HG03066 (cell line): ENCODE results near the gene CARD9.
"Not testable (repeated sequence)": the region's sequence is repeated elsewhere in the genome, so short reads cannot be mapped to it uniquely, and the experiment has no call there.

ENCODE experiments used
- ATAC-seq: cut with Tn5 transposase; IDR thresholded peaks from one replicate; pipeline ENCODE4 v1.9.1; 2021; ENCODE audit warnings: low read depth; ENCODE audit not compliant: unreplicated experiment

The CARD9 gene

DNA sequence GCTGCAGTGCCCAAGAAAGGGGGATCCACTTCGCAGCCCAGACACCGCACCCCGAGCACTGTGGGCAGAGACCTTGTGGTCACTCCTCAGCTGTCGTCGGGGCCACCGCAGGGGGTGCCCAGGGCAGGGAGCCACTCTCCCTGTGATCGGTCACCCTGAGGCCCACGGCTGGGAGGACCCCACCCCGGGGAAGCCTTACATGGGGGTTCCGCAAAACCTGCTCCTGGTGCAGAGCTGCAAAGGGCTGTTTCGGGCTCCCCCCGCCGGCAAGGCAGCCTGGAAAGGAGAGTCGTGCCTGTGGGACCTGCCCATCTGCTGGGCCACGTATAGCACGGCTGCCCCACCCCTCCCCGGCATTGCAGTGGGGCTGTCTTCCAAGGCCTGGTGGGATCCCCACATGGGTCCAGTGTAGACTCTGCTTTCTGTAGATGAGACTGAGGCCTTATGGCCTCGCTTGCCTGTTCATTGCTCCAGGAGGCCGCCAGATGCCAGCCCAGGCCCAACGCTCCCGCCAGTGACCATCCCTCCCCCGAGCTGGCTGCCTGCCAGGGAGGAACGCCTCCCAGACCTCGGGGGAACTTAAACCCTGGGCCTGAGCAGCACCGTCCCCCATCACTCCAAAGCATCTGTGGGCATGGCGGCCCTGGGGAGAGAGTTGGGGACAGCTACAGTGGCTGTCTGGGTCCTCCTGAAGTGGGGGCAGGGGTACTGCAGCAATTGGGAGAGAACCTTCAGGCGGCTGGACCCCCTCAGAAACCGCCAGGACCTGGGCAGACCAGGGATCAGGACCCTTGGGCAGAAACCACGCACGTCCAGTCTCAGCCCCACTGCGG is 8.3 kb downstream of the CARD9 start:
- no peak for ATAC-seq

DNA sequence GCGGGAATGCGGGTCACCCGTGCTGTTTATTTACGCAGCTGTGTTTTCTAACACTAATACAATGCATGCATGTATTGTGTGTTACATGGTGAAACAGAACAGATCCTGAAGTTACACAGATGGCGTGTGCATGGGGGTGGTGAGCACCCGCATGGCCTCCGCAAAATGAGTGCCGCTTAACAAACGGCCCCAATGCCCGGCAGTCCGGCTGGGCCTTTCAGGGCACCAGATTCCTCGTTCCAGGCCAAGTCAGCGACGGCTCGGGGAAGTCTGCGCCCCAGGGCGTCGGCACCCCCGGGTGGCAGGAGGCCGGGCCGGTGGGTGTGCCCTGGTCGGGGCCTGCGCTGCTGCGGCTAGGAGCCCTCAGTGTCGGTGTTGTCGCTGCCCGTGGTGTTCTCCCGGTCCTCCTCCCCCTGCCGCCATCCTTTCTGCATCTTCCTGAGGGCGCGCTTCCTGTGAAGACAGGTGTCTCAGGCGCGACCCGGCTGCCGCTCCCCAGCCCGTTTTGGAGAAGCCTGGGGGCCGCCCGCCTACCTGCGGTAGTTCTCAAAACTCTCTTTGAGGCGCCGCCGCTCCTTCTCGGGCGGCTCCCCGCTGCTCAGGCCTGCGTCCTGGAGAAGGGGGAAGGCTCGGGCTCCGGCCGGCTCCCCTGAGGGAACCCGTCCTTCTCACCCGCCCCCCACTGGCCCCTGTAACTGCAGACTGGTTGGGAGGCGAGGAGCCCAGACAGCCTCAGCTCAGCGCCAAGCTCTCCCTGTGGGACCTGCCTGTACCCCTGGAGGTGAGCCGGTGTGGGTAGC is 9.3 kb downstream of the CARD9 start:
- no peak for ATAC-seq

DNA sequence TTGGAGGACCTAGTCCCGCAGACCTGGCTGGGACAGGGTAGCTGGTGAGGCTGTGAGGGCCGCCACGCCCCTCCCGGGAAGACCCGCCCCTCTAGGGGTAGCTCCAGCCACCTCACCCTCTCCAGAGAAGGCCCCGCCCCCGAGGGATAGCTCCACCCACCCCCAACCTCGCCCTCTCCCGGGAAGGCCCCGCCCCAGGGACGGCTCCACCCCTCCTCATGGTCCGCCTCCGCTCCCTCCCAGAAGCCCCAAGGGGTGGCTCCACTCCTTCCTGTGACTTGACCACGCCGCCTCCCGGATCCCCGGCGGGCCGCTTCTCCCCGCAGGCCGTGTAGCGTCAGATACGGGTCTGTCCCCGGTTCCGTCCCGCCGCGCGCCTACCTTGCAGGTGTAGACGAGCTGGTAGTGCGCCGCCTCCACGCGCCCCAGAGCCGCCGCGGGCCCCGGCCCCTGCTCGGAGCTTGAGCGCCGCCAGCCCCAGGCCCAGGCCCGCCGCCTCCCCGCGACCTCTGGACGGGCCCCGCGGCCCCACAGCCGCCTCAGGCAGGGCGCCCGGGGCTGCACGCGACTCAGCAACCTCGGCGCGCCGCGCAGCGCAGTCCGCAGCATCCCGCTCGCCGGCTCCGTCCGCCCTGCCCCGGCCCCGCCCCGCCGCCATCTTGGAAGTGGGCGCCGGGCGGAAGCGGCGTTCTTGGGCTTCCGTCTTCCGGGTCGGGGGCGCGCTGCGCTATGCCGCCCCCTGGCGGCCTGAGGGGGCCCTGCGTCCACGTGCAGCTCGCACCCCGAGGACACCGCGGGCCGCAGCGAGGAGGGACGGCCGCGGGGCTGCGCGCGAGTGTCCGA is 10.1 kb downstream of the CARD9 start, which contains the start of gene DNLZ:
Gene DNLZ, minus strand, starts transcription at position 639 of the 843 bp plus-strand sequence. Its CDS starts 30 bp downstream, at position 609.
- peak; percentile 82 for ATAC-seq

DNA sequence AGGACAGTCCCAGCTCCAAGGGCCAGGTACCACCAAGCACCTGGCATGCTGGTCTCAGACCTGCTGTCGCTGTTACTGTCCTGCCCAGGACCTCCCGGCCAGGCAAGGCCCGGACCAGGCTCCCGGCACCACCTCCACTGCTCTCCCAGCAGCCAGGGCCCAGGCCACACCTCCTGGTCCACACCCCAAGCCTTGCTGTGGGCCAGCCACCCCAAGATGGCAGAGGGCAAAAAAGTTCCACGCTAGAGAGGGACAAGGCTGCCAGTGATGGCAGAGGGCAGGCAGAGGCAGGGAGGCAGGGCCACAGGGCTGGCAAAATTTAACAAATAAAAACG is 11.1 kb downstream of the CARD9 start:
- ATAC-seq, result no peak

DNA sequence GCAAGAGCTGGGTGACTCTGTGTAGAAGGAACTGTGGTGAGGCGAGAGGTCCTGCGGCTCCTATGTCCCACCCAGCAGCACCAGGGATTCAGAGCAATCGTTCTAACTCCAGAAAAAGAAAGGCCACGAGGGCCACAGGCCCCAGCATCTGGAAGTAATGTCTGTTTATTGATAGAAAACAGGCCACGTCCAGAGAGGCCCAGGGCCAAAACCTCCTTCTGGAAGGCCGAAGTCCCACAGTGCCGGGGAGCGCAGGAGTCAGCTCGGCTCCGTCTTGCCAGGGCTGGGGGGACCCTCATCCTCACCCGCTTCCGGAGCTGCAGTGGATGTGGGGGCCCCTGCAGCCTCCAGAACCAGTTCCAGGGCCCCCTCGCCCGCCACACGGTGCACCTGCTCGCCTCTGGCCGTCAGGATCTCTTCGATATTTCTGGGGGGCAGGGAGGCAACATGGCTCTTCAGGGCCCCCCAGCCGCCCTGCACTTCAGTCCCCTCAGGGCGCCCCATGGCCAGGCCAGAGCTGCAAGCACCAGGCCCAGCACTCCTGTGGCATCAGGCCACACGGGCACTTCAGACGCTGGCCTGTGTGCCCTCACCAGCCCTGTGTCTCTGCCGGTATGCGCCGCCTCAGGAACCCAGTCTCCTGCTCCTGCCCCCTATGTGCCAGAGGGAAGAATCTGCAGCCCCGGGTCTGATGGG is 11.6 kb downstream of the CARD9 start:
- no peak for ATAC-seq

DNA sequence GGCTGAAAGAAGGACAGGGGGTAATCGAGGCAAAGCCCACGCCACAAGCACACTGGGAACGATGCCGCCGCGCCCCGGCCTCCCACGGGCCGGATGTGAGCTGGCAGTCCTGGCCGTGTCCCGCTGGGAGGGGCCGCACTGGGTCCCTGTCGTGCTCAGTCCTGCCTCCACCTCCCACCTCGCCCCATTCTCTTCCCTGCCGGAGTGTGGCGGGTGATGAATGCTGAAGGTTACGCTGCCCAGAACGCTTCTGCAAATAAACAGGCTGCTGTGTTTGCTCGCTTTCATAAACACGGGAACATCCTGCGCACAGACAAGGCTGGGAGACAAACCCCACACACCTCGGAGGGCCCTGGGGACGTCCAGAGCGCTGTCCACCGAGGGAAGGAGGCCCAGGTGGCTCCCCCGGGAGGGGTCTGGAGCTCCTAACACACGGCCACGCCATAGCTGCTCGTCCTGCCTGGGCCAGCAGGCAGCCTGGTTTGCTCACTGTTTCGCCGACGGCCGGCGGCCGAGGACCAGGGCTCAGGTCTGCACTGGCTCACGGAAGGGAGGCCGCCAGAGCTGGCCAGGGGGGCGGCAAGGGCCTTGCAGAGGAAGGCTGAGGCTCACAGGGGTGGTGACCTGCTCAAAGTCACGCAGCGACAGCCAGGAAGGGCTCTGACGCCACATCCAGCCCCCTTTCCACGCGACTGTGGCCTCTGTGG is 12.3 kb downstream of the CARD9 start:
- no peak for ATAC-seq

DNA sequence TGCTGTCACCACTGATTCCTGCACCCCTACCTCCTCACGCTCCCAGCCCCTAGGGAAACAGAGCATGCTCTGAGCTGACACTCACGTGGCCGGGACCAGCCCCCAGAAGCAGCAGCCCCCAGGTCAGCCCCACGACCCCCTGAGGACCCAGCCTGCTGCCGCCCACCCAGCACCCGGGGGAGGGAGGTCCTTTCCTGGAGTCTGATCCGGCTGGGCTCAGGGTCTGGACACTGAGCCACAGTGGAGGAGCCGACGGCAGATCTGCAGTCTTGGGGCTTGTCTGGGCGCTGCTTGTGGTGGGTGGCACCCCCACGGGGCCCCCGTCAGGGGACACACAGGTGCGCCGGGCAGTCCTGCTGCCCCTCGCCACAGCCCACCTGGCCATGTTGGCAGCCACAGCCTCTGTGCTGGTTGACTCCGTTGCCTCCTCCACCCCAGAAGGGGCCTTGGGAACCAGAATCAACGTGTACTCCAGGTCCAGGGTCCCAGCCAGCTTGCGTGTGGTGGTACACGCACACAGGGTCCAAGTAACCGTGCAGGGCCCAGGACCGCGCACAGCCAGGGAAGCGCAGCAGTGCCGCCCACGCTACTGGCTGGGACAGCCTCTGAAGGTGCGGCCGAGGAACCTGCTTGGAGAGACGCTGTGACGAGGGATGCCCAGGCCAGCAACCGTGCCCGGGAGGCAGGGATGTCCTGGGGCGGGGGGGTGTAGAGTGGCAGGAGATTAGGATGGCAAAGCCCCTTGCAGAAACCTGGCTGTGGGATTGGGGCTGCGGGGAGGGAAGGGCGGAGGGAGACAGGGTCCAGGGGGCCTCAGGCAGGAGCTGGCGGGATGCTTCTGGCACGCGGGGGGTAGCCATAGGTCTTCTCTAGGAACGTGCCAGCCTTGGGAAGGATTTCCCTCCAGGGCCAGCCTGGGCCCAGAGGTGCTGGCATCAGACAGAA is 13.4 kb downstream of the CARD9 start:
- no peak for ATAC-seq

DNA sequence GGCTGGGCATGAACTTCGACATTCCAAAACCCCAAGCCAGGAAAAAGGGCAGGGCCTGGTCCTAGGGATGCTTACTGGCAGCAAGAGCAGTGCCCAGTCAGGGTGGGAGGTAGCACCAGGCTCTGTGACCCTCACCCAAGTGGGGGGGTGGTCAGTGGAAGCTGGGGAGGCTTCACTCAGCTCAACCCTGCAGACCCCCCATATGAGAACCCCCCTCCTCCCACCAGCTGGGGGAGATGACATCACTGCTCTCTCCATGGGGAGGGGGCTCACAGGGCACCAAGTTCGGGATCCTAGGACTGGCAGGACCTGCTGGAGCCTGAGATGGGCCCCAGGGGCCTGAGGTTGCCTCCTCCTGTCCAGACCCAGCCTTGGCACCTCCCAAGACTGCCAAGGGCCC is 14.6 kb downstream of the CARD9 start:
- ATAC-seq, result no peak

DNA sequence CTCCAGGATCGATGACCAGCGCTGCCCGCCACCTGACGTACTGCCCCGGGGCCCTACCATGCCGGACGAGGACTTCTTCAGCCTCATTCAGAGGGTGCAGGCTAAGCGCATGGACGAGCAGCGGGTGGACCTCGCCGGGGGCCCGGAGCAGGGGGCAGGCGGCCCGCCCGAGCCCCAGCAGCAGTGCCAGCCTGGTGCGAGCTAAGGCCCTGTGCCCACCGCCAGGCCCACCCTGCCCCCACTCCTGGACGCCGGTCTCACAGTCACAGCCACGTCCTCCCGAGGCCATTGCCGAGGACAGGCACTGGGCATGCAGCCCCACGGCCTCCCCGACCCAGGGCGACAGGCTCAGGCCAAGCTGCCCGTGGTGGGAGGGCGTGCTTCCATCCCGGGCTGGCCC is 15.5 kb downstream of the CARD9 start:
- ATAC-seq, result no peak

DNA sequence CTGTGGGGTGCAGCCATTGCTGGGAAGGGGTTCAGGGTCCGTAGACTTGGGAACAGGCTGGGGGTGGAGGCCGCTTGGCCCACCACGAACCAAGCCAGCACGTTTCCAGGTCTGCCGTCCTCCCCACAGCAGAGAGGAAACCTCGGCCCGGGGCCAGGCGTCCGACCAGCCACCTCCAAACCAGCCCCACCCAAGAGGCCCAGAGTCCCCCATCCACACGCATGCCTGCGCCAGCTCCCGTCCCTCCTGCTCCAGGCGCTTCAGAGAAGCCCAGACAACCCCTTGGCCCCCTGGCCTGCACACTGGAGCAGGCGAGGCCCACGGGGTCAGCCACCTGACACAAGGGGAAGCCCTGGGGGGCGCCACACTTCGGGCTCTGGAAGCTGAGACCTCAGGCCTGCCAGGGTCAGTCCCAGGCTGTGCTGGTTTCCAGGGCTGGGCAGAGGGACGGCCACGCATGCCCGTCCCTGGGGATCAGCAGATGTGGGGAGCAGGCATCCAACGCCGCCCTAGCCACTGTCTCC is 16.2 kb downstream of the CARD9 start:
- no peak for ATAC-seq

DNA sequence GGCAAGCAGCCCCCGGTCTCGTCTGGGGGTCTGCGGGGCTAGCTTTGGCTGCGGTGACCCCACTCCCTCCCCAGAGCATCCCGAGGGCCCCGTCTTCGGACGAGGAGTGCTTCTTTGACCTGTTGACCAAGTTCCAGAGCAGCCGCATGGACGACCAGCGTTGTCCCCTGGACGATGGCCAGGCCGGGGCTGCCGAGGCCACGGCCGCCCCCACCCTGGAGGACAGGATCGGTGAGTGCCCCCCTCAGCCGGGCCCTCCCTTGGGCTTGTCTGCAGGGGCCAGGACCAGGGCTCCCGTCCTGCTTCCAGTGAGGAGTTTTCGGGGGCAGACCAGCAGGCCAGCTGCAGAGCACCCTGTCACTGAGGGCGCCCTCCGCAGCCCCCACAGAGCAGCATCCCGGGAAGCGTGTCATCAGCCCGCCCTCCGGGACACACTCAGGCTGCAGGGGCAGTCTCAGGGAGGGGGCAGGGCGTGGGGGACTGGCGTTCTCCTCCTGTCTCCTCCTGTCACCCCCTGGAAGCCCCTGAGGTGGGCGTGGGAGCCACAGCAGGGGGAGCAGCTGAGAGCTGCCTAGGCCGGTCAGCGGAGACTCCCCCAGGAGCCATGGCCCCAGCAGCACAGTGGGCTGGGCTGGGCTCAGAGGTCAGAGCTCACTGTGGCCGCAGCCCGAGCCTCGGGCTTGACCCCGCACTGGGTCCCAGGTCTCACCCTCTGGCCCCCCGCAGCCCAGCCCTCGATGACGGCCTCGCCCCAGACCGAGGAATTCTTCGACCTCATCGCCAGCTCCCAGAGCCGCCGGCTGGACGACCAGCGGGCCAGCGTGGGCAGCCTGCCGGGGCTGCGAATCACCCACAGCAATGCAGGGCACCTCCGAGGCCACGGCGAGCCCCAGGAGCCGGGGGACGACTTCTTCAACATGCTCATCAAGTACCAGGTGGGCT is 17.6 kb downstream of the CARD9 start:
- no peak for ATAC-seq

DNA sequence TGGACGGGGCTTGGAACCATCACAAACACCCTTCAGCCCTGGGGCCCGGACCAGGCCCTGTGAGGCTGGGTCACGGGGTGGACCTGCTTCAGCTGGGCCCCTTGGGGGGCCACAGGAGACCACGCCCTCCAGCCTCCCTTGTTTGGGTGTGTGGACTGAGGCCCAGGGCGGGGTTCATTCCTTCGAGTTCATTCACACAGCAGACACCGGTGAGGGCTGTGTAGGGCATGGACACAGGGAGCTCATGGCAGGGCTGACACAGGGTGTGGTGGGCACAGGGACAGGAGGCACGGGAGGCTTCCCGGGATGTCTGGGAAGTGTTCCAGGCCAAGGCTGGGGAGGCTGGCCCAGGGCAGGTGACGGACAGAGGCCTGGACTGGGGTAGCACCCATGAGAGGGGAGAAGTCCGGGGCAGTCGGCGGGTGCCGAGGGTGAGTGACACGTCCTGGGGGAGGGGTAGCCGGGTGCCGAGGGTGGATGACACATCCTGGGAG is 18.8 kb downstream of the CARD9 start:
- no peak for ATAC-seq

DNA sequence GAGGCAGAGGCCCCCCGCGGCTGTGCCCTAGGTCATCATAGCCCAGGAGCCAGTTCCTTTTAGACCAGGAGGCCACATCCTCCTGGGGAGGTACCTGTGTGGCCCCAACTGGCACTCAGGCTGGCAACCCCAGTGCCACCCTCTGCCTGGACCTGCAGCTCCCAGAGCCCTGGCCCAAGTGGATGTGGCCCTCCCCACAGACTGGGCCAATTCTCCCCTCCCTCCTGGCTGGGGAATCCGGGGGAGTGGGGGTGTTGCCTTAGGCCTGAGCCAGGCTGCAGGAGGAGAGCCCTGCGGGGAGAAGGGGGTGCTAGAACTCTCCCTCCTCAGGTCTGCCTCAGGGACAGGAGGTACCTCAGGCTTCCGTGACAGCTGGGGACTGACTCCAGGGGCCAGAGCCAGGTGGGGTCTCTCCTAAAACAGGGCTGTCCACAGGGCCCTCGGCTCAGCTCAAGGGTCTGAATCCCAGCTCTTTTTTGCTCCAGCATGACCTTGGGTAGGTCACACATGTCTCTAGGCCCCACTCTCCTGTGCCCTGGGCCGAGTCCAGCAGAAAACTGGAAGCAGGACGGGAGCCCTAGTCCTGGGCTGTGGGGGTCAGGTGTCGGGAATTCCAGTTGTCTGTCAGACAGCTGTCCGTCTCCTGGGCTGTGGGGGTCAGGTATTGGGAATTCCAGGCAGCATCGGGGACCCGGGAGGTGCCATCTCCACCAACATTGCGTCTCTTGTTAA is 19.5 kb downstream of the CARD9 start:
- no peak for ATAC-seq

DNA sequence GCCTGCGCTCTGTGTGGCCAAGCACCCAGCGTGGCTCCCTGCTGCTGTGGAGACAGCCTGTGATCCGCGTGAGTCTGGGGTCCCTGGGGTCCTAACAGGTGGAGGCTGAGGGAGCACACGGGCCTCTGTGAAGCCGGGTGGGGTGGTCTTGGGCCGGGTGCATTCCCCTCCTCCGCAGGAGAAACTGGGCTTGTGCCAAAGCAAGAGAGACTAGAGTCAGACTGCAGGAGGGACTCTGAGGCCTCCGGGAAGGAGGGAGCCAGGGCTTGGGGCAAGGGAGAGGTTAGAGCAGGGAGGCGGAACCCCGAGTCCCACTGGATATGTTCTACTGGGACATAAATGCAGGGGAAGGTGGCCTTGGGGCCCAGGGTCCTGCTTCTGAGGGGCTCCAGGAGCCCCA is 20.4 kb downstream of the CARD9 start:
- ATAC-seq, result no peak

DNA sequence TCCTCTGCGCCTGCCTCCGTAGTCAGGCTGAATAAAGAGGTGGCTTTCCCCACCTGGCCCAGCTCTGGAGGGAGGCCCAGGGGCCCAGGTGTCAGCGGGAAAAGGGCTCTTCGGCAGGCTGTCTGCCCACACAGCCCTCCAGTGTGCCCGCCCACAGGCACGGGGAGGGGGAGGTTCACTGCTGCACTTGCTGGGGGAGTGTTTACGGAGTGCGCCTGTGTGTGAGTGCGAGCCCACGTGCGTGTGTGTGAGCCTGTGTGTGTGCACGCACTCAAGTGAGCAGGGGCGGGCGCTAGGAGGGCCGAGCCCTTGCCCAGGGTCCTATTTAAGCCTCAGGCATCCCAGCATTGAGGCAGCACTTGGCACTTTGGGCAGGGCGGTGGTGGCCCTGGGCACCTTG is 20.8 kb downstream of the CARD9 start:
- no peak for ATAC-seq

DNA sequence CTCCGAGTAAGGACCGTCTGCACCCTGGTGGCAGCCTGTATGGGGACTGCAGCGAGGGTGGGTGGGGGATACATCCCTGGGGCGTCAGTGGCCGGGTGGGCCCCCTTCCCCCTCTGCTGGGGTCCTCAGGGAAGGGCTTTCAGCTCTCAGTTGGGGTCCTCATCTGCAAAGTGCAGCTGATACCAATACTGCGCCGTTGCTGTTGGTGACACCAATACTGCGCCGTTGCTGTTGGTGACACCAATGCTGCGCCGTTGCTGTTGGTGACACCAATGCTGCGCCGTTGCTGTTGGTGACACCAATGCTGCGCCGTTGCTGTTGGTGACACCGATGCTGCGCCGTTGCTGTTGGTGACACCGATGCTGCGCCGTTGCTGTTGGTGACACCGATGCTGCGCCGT is 21.6 kb downstream of the CARD9 start:
- ATAC-seq, result not testable (repeated sequence)
